H9 (cell line): ENCODE results near the gene ARPC1A. TPM values are rescaled to one million over a fixed set of nuclear protein-coding genes. Genes with fewer than 3 reads are reported as not detected.

Source experiments
- DNase-seq: peaks from one replicate; pipeline ENCODE4 v3.0.0-alpha.2; 2017
- H2AFZ ChIP-seq: one replicate; pipeline ENCODE4 v1.6.1; 2013; ENCODE audit warnings: mild to moderate bottlenecking, low read length, control low read depth, moderate library complexity
- H2AK5ac ChIP-seq: 2 replicates; pipeline ENCODE4 v1.6.1; 2013; ENCODE audit warnings: low read length, control low read depth, mixed read lengths; ENCODE audit not compliant: insufficient read length
- H2BK120ac ChIP-seq: one replicate; pipeline ENCODE4 v1.6.1; 2013; ENCODE audit warnings: low read depth, mild to moderate bottlenecking, low read length, control low read depth, inconsistent platforms; ENCODE audit not compliant: poor library complexity, severe bottlenecking
- H2BK12ac ChIP-seq: 2 replicates; pipeline ENCODE4 v1.6.1; 2013; ENCODE audit warnings: low read length, control low read depth, mixed read lengths, low read depth; ENCODE audit not compliant: insufficient read length
- H2BK15ac ChIP-seq: 2 replicates; pipeline ENCODE4 v1.6.1; 2013; ENCODE audit warnings: low read depth, low read length, control low read depth
- H2BK20ac ChIP-seq: one replicate; pipeline ENCODE4 v1.6.1; 2013; ENCODE audit warnings: low read depth, mild to moderate bottlenecking, low read length, control low read depth, inconsistent platforms; ENCODE audit not compliant: poor library complexity, severe bottlenecking
- H2BK5ac ChIP-seq: 2 replicates; pipeline ENCODE4 v1.6.1; 2013; ENCODE audit warnings: low read length, control low read depth, mixed read lengths; ENCODE audit not compliant: insufficient read length
- H3K14ac ChIP-seq: 2 replicates; pipeline ENCODE4 v1.6.1; 2013; ENCODE audit warnings: low read length, control low read depth; ENCODE audit not compliant: insufficient read depth
- H3K18ac ChIP-seq: 2 replicates; pipeline ENCODE4 v1.6.1; 2013; ENCODE audit warnings: low read depth, mild to moderate bottlenecking, mixed read lengths, low read length, control low read depth; ENCODE audit not compliant: insufficient read length
- H3K23ac ChIP-seq: 2 replicates; pipeline ENCODE4 v1.6.1; 2013; ENCODE audit warnings: low read length, control low read depth, mixed read lengths, low read depth; ENCODE audit not compliant: insufficient read length
- H3K23me2 ChIP-seq: 2 replicates; pipeline ENCODE4 v1.6.1; 2013; ENCODE audit warnings: low read depth, mild to moderate bottlenecking, mixed read lengths, low read length, control low read depth; ENCODE audit not compliant: insufficient read length, poor library complexity, severe bottlenecking
- H3K27ac ChIP-seq: 2 replicates; pipeline ENCODE4 v1.5.1; 2013; ENCODE audit warnings: low read length, control low read depth, mixed read lengths, low read depth; ENCODE audit not compliant: insufficient read length
- H3K27me3 ChIP-seq: 2 replicates; pipeline ENCODE4 v1.6.1; 2013; ENCODE audit warnings: low read length, control low read depth, inconsistent platforms; ENCODE audit not compliant: insufficient read depth
- H3K4ac ChIP-seq: 2 replicates; pipeline ENCODE4 v1.6.1; 2013; ENCODE audit warnings: low read depth, mild to moderate bottlenecking, control low read depth, inconsistent platforms, low read length, moderate library complexity
- H3K4me1 ChIP-seq: 2 replicates; pipeline ENCODE4 v1.6.1; 2013; ENCODE audit warnings: low read length, control low read depth, inconsistent platforms; ENCODE audit not compliant: insufficient read depth
- H3K4me2 ChIP-seq: 2 replicates; pipeline ENCODE4 v1.6.1; 2013; ENCODE audit warnings: low read length, control low read depth, mixed read lengths; ENCODE audit not compliant: insufficient read length, insufficient read depth
- H3K56ac ChIP-seq: 2 replicates; pipeline ENCODE4 v1.6.1; 2013; ENCODE audit warnings: low read depth, mild to moderate bottlenecking, mixed read lengths, low read length, control low read depth; ENCODE audit not compliant: insufficient read length
- H3K79me1 ChIP-seq: 2 replicates; pipeline ENCODE4 v1.6.1; 2013; ENCODE audit warnings: low read depth, mild to moderate bottlenecking, moderate library complexity, low read length, control low read depth, inconsistent platforms; ENCODE audit not compliant: insufficient read depth, poor library complexity, severe bottlenecking
- H3K79me2 ChIP-seq: 2 replicates; pipeline ENCODE4 v1.6.1; 2013; ENCODE audit warnings: low read length, control low read depth, inconsistent platforms; ENCODE audit not compliant: insufficient read depth
- H3K9ac ChIP-seq: 2 replicates; pipeline ENCODE4 v1.6.1; 2013; ENCODE audit warnings: low read length, control low read depth, mixed read lengths; ENCODE audit not compliant: insufficient read length; ENCODE audit errors: extremely low read depth
- H3K9me3 ChIP-seq: one replicate; pipeline ENCODE4 v1.6.1; 2013; ENCODE audit warnings: low read depth, low read length, inconsistent platforms; ENCODE audit not compliant: control insufficient read depth
- H3T11ph ChIP-seq: one replicate; pipeline ENCODE4 v1.6.1; 2013; ENCODE audit warnings: mild to moderate bottlenecking, low read length, control low read depth, inconsistent platforms
- H4K20me1 ChIP-seq: one replicate; pipeline ENCODE4 v1.6.1; 2013; ENCODE audit not compliant: control insufficient read depth, insufficient read length, insufficient read depth
- H4K5ac ChIP-seq: 2 replicates; pipeline ENCODE4 v1.6.1; 2013; ENCODE audit warnings: low read depth, mild to moderate bottlenecking, mixed read lengths, low read length, control low read depth; ENCODE audit not compliant: insufficient read length
- H4K8ac ChIP-seq: replicated peaks from 2 replicates; pipeline ENCODE4 v1.6.1; 2013; ENCODE audit warnings: low read length, control low read depth, mixed read lengths, low read depth; ENCODE audit not compliant: insufficient read length
- H4K91ac ChIP-seq: 2 replicates; pipeline ENCODE4 v1.6.1; 2013; ENCODE audit warnings: low read depth, mild to moderate bottlenecking, moderate library complexity, mixed read lengths, low read length, control low read depth; ENCODE audit not compliant: insufficient read length
- H3K27ac Mint-ChIP-seq, 3 experiments: 2 replicates in 2 of 3; 3 replicates in 1 of 3; pipeline ENCODE4 v1.8.0; 2020 to 2021; ENCODE audit warnings: mixed read lengths in 3 of 3, mild to moderate bottlenecking in 1 of 3, moderate library complexity in 1 of 3
- H3K27me3 Mint-ChIP-seq: 2 replicates; pipeline ENCODE4 v1.8.0; 2021; ENCODE audit warnings: low read depth, mild to moderate bottlenecking, moderate library complexity, mixed read lengths
- H3K36me3 Mint-ChIP-seq, 3 experiments: 2 replicates in 2 of 3; 3 replicates in 1 of 3; pipeline ENCODE4 v1.8.0; 2020 to 2021; ENCODE audit warnings: low read depth in 3 of 3, mixed read lengths in 3 of 3; ENCODE audit not compliant: insufficient read depth in 1 of 3
- H3K4me1 Mint-ChIP-seq, 2 experiments: 2 replicates each; pipeline ENCODE4 v1.8.0; 2020; ENCODE audit warnings: mixed read lengths in 2 of 2
- H3K4me3 Mint-ChIP-seq, 2 experiments: 2 replicates in 1 of 2; 3 replicates in 1 of 2; pipeline ENCODE4 v1.8.0; 2020 to 2021; ENCODE audit warnings: mild to moderate bottlenecking in 2 of 2, mixed read lengths in 2 of 2, moderate library complexity in 1 of 2
- H3K9me3 Mint-ChIP-seq, 2 experiments: 2 replicates in 1 of 2; 3 replicates in 1 of 2; pipeline ENCODE4 v1.8.0; 2020; ENCODE audit warnings: mild to moderate bottlenecking in 2 of 2, mixed read lengths in 2 of 2, moderate library complexity in 1 of 2
- WGBS: extraction: QIAGEN DNeasy Blood & Tissue Kit; methylation state at CpG from one replicate; pipeline ENCODE4 v1.1.7; 2013; ENCODE audit warnings: missing lambda C conversion rate, low lambda C conversion rate, mixed read lengths; ENCODE audit not compliant: insufficient read length; ENCODE audit errors: extremely low coverage; 5-methylcytosine and 5-hydroxymethylcytosine counted together
- total RNA-seq: library from RNA; stranded (reverse); gene quantifications from 2 replicates; pipeline ENCODE4 v1.2.1, GENCODE V29; 2021
- TF ChIP-seq, protein P1 (sequence below): fragments of 200-600 bp; sonication (generic); conservative IDR thresholded peaks from 3 replicates; pipeline ENCODE4 v1.8.0; 2021; ENCODE audit warnings: antibody characterized with exemption, mild to moderate bottlenecking

Gene ARPC1A
- total RNA-seq, 1 experiment from 2014 or later = 169 TPM

GRCh38 chr7:99387912-99388311 is 62.2 kb downstream of the ARPC1A start:
- Histone ChIP-seq H4K20me1 (no peaks in the 10 kb centered on the region), H3T11ph (no peak overlapping the region), H2BK120ac (no peak overlapping the region), H2BK20ac (no peak overlapping the region), H4K5ac (no peak overlapping the region), H3K27ac (no peak overlapping the region), H3K79me2 (no peaks in the 10 kb centered on the region), H2BK15ac (no peak overlapping the region), H2BK12ac (no peak overlapping the region), H3K14ac (no peak overlapping the region), H3K18ac (no peak overlapping the region), H2AFZ (no peak overlapping the region), H3K23me2 (peaks cover 9% of the 10 kb centered on the region), H2AK5ac (no peak overlapping the region), H3K9me3 (no peaks in the 10 kb centered on the region), H3K79me1 (no peaks in the 10 kb centered on the region), H4K91ac (no peak overlapping the region), H3K23ac (no peak overlapping the region), H3K27me3 (no peaks in the 10 kb centered on the region), H3K4me2 (no peak overlapping the region), H3K9ac (no peak overlapping the region), H2BK5ac (no peak overlapping the region), H3K56ac (no peak overlapping the region), H3K4ac (no peak overlapping the region), H3K4me1 (no peaks in the 10 kb centered on the region), H4K8ac (no peak overlapping the region)
- peaks cover 14 to 52% (median 24%) of the 10 kb centered on the region in 3 experiments for H3K36me3 Mint-ChIP-seq
- H3K4me1 Mint-ChIP-seq = peaks cover 3 to 4% of the 10 kb centered on the region in 2 experiments; a peak in 2 of 4 replicates
- no peaks in the 10 kb centered on the region; the same call in 1 of the 2 replicates for H3K27me3 Mint-ChIP-seq
- no peaks in the 10 kb centered on the region; a peak in 1 of 5 replicates for H3K9me3 Mint-ChIP-seq
- TF ChIP-seq, protein P1, sequence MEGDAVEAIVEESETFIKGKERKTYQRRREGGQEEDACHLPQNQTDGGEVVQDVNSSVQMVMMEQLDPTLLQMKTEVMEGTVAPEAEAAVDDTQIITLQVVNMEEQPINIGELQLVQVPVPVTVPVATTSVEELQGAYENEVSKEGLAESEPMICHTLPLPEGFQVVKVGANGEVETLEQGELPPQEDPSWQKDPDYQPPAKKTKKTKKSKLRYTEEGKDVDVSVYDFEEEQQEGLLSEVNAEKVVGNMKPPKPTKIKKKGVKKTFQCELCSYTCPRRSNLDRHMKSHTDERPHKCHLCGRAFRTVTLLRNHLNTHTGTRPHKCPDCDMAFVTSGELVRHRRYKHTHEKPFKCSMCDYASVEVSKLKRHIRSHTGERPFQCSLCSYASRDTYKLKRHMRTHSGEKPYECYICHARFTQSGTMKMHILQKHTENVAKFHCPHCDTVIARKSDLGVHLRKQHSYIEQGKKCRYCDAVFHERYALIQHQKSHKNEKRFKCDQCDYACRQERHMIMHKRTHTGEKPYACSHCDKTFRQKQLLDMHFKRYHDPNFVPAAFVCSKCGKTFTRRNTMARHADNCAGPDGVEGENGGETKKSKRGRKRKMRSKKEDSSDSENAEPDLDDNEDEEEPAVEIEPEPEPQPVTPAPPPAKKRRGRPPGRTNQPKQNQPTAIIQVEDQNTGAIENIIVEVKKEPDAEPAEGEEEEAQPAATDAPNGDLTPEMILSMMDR = no peak
- H3K4me3 Mint-ChIP-seq = no peak overlapping the region
- no peak for DNase-seq
- no peak overlapping the region for H3K27ac Mint-ChIP-seq
- no CpG with 5 or more reads among the region's 20 CpGs for WGBS
